Urothelium cell line (cell line): ENCODE data around the gene ZNF576.
A peak's percentile ranks its signal among the peaks of the same experiment; 100 is the strongest.
"Not testable (repeated sequence)": the region's sequence is repeated elsewhere in the genome, so short reads cannot be mapped to it uniquely, and the experiment has no call there.

ENCODE experiments used
- DNase-seq: peaks from one replicate; pipeline ENCODE4 v3.0.0; 2011; ENCODE audit warnings: low spot score, mixed read lengths
- FAIRE-seq: peaks from 2 replicates; lab custom pipeline; 2011; peaks lifted over from hg19 to GRCh38; lab: Jason Lieb, UNC

Gene ZNF576

GRCh38 chr19:43598445-43599240 lies 2.2 kb downstream of the ZNF576 start:
- FAIRE-seq (no peak), DNase-seq (no peak)

- FAIRE-seq = no peak
- DNase-seq = no peak
These were observed 3.4 kb downstream of the ZNF576 start for GRCh38 chr19:43599635-43600295.

- not testable (repeated sequence) for FAIRE-seq, DNase-seq
These were observed 3.9 kb downstream of the ZNF576 start for GRCh38 chr19:43600326-43600725.

- FAIRE-seq (no peak), DNase-seq (no peak)
These were observed 9.6 kb downstream of the ZNF576 start for GRCh38 chr19:43605875-43606568.

- FAIRE-seq (no peak), DNase-seq (no peak)
These were observed 10.3 kb downstream of the ZNF576 start for GRCh38 chr19:43606569-43607229.

GRCh38 chr19:43607238-43608205 lies 11.1 kb downstream of the ZNF576 start:
- DNase-seq = no peak
- no peak for FAIRE-seq

GRCh38 chr19:43609872-43610271 lies 13.5 kb downstream of the ZNF576 start:
- FAIRE-seq = no peak

GRCh38 chr19:43610493-43610892 lies 14.1 kb downstream of the ZNF576 start:
- FAIRE-seq = no peak
- no peak for DNase-seq

More at GRCh38 chr19:43609872-43610271, 13.5 kb downstream of the ZNF576 start:
- DNase-seq = no peak

GRCh38 chr19:43611788-43612187 lies 15.4 kb downstream of the ZNF576 start, which contains the start of gene SRRM5:
TSS of gene SRRM5 (plus strand) at chr19:43612088. CDS start at chr19:43612122, 34 bp downstream.
- FAIRE-seq = no peak
- DNase-seq = no peak

GRCh38 chr19:43612374-43612773 lies 16.0 kb downstream of the ZNF576 start:
- FAIRE-seq = no peak
- no peak for DNase-seq

GRCh38 chr19:43616306-43616705 lies 19.9 kb downstream of the ZNF576 start:
- DNase-seq (no peak), FAIRE-seq (no peak)

GRCh38 chr19:43616954-43617353 lies 20.6 kb downstream of the ZNF576 start:
- FAIRE-seq (no peak), DNase-seq (no peak)

GRCh38 chr19:43618921-43619261 lies 22.5 kb downstream of the ZNF576 start:
- DNase-seq (peak; percentile 70), FAIRE-seq (no peak)

GRCh38 chr19:43619262-43620060 lies 23.1 kb downstream of the ZNF576 start, which contains the start of gene ZNF428:
TSS of gene ZNF428 (minus strand) at chr19:43619629. CDS start at chr19:43614304, 5,325 bp downstream.
- FAIRE-seq (peak; percentile 61), DNase-seq (peak; percentile 92)

- DNase-seq (no peak), FAIRE-seq (no peak)
These were observed 23.9 kb downstream of the ZNF576 start for GRCh38 chr19:43620061-43621001.

GRCh38 chr19:43622070-43622469 lies 25.7 kb downstream of the ZNF576 start:
- no peak for FAIRE-seq
- DNase-seq = no peak

GRCh38 chr19:43622956-43623355 lies 26.6 kb downstream of the ZNF576 start:
- no peak for DNase-seq
- no peak for FAIRE-seq
